GM18526 (cell line): ENCODE measurements around the gene AKNA.

ENCODE experiments used
- POLR2A ChIP-seq: IDR thresholded peaks from 3 replicates; pipeline ENCODE4 v1.6.1; 2011; ENCODE audit not compliant: insufficient read length; ENCODE audit errors: extremely low read depth

Gene AKNA

GRCh38 chr9:114349713-114350480 lies 37.9 kb downstream of the AKNA start:
- no peak for TF ChIP-seq POLR2A

GRCh38 chr9:114348906-114349482 lies 38.8 kb downstream of the AKNA start:
- no peak for TF ChIP-seq POLR2A

- no peak for TF ChIP-seq POLR2A
Observed at GRCh38 chr9:114348261-114348905, 39.4 kb downstream of the AKNA start.

- no peak for TF ChIP-seq POLR2A
Observed at GRCh38 chr9:114347675-114348074, 40.1 kb downstream of the AKNA start.

GRCh38 chr9:114346146-114346545 lies 41.6 kb downstream of the AKNA start:
- no peak for TF ChIP-seq POLR2A

- TF ChIP-seq POLR2A: no peak
Observed at GRCh38 chr9:114345493-114346065, 42.2 kb downstream of the AKNA start.

- TF ChIP-seq POLR2A: no peak
Observed at GRCh38 chr9:114344692-114345091, 43.1 kb downstream of the AKNA start.

- no peak for TF ChIP-seq POLR2A
Observed at GRCh38 chr9:114344188-114344566, 43.6 kb downstream of the AKNA start.

GRCh38 chr9:114343471-114344187 lies 44.2 kb downstream of the AKNA start:
- no peak for TF ChIP-seq POLR2A

- TF ChIP-seq POLR2A: no peak
Observed at GRCh38 chr9:114342755-114343440, 44.9 kb downstream of the AKNA start.

GRCh38 chr9:114341991-114342390 lies 45.8 kb downstream of the AKNA start:
- TF ChIP-seq POLR2A: no peak

GRCh38 chr9:114341152-114341830 lies 46.5 kb downstream of the AKNA start:
- no peak for TF ChIP-seq POLR2A

- TF ChIP-seq POLR2A: no peak
Observed at GRCh38 chr9:114339130-114339908, 48.5 kb downstream of the AKNA start.
